H1 (cell line): ENCODE measurements around the gene CDH12.

ENCODE experiments used
- EGR1 ChIP-seq: IDR thresholded peaks from 2 replicates; pipeline ENCODE4 v1.6.1; 2011; ENCODE audit warnings: low read depth, low read length, borderline replicate concordance
- POLR2A ChIP-seq, 2 experiments: IDR thresholded peaks; 1 replicate in 1 of 2; 2 replicates in 1 of 2; pipeline ENCODE4 v1.6.1; 2011; ENCODE audit warnings: low read depth in 2 of 2, low read length in 2 of 2, mild to moderate bottlenecking in 2 of 2; ENCODE audit errors: control extremely low read depth in 1 of 2
- TF ChIP-seq, protein P1 (sequence below), 3 experiments: IDR thresholded peaks; 1 replicate in 2 of 3; 2 replicates in 1 of 3; pipeline versions ENCODE4 v1.5.1 to v1.6.1; 2011; ENCODE audit warnings: low read length in 3 of 3, mild to moderate bottlenecking in 3 of 3, inconsistent platforms in 2 of 3, low read depth in 1 of 3, moderate library complexity in 1 of 3; ENCODE audit not compliant: insufficient read depth in 1 of 3; ENCODE audit errors: control extremely low read depth in 1 of 3

GRCh38 chr5:22033066-22033465 lies 820.1 kb downstream of the CDH12 start:
- TF ChIP-seq POLR2A (IDR thresholded peaks at IDR 0.05; ENCODE audit: control extremely low read depth in 1 of 2, low read depth in 2 of 2, low read length in 2 of 2) (no peak), EGR1 (no peak)
- TF ChIP-seq, protein P1, sequence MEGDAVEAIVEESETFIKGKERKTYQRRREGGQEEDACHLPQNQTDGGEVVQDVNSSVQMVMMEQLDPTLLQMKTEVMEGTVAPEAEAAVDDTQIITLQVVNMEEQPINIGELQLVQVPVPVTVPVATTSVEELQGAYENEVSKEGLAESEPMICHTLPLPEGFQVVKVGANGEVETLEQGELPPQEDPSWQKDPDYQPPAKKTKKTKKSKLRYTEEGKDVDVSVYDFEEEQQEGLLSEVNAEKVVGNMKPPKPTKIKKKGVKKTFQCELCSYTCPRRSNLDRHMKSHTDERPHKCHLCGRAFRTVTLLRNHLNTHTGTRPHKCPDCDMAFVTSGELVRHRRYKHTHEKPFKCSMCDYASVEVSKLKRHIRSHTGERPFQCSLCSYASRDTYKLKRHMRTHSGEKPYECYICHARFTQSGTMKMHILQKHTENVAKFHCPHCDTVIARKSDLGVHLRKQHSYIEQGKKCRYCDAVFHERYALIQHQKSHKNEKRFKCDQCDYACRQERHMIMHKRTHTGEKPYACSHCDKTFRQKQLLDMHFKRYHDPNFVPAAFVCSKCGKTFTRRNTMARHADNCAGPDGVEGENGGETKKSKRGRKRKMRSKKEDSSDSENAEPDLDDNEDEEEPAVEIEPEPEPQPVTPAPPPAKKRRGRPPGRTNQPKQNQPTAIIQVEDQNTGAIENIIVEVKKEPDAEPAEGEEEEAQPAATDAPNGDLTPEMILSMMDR (IDR thresholded peaks at IDR 0.05; ENCODE audit: control extremely low read depth in 1 of 3, insufficient read depth in 1 of 3, low read depth in 1 of 3, low read length in 3 of 3) = no peak
